ENCODE measurements around the gene P4HB.
A peak's percentile ranks its signal among the peaks of the same experiment; 100 is the strongest.

The P4HB gene

GRCh38 chr17:81831563-81831956, 28.8 kb downstream of the P4HB start:
- DNase-seq (ENCODE audit: low read depth in 2 of 2), result no peak

DNA sequence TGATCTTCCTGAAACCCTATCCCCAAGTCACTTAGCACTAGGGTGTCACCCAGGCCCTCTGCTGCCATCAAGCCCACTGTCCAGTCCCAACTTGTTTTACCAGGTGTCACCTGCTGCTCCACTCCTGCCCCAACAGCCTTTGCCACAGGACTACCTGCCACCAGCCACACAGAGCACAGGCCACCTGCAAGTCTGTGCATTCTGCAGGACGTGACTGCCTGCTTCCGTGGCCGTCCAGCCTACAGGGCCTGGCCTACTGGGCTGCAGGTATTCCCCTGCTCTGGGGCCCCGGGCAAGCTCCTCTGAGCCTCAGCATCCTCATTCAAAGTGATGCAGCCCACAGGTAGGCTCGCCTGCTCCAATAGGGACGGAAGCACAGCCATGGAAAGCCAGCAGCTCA, 30.5 kb downstream of the P4HB start:
- DNase-seq (ENCODE audit: low read depth in 2 of 2), result no peak

DNA sequence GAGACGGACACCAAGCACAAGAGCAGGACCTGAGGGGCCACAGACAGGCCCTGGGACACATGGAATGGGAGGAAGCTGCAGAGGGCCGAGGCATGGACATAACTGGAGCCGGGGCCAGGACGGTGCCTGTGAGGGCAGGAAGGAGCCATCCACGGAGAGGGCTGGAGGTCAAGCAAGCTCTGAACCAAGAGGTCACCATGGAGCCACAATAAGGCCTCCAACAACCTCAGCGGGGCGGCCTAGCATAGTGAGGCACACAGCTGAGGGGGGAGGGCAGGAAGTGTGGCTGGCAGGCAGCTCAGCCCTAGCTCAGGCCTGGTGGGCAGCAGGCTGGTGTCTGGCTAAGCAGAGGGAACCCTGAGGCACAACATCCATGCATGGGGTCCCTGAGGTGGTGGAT, 31.7 kb downstream of the P4HB start:
- DNase-seq (ENCODE audit: low read depth in 2 of 2), result no peak

DNA sequence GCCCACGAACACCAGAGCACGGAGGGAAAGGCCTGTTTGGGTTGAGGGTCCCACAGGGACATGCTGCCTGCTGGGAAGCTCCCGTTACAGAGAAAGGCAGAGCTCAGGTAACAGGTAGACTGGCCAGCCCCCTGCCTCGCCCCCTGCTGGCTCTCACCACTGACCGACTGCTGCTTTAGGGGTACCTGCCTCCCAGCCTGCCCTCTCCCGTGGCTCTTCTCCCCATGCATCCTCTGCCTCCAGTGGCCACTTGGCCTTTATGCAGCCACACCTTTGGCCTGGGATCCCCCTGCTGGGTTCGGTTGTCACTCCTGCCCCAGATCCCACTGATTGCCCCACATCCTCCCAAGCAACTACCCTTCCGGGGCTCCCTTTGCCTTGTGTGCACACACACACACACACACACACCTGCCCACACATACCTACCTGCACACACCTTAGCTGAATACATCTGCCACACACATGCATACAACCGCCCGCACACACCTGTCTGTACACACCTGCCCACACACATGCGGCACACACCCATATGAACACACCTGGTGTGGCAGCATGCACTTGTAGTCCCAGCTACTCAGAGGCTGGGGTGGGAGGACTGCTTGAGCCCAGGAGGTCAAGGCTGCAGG, 34.4 kb downstream of the P4HB start:
- DNase-seq (ENCODE audit: low read depth in 2 of 2), result no peak

DNA sequence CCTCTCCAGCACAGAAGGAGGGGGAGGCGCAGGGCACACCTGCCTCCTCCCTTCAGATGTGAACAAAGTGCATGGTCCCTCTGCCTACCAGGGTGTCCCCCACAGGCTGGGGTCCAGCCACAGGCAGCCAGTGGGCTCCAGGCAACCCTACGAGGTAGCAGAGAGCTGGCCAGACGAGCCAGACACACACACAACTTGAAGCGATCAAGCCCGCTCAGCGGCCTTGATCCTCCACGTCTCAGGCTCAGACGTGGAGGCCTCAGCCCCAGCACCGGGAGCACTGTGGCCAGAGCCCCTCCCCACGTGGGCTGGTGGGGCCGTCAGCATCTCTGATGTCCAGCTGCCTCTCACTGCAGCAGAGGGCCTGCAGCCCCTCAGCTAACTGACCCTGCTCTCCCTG, 35.7 kb downstream of the P4HB start:
- DNase-seq (ENCODE audit: low read depth in 2 of 2), result no peak

GRCh38 chr17:81823820-81824550, 36.4 kb downstream of the P4HB start:
- no peak for DNase-seq (ENCODE audit: low read depth in 2 of 2)

- DNase-seq (ENCODE audit: low read depth in 2 of 2), result no peak
Measured at GRCh38 chr17:81822996-81823819, 37.1 kb downstream of the P4HB start.

DNA sequence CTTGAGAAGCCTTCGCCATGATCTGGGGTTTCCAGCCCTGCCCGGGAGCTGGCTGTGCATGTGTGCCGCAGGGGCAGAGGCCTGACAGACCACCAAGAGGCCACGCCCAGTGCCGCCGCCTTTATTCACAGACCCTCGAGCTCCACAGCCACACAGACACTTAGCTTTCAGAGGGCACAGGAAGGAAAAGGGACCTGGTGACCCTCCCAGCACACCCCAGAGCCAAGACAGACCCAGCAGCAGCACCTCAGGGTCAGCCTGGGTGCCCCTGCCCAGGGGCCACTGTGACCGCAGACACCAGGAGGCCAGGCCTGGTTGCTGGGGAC, 38.1 kb downstream of the P4HB start:
- no peak for DNase-seq (ENCODE audit: low read depth in 2 of 2)

DNA sequence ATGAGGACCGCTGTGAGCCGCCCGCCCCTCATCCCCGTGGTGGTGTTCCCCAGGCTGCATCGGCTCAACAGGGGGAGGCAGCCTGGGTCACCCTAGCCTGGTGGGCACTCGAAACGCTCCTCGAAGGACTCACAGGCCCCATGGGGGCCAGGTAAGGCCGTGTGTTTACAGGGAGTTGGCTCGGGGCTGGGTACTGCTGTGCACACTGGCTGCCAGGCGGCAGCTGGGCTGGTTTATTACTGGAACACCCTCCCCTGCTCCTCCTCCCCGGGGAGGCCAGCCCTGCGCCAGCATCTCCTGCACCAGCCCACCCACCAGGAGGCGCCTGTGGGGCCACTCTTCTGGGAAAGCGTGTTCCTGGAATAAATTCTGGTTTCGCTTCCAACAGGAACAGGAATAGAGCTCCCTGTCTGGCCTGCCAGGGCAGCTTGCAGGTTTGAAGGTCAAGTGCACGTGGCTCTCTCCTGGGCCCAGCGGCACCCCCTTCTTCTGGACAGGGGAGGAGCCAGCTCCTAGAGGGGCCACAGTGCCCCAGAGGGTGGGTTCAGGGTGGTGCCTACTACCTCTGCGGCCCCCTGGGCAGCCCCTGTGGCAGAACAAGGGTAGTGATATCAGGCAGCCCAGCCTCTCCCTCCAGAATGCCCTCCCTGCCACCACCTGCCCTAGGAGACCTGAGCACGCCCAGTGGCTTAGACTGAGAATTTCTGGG, 38.6 kb downstream of the P4HB start:
- peak; percentile 17 to 23 for DNase-seq (ENCODE audit: low read depth in 2 of 2)

- no peak for DNase-seq (ENCODE audit: low read depth in 2 of 2)
Measured at GRCh38 chr17:81821147-81821546, 39.2 kb downstream of the P4HB start.

DNA sequence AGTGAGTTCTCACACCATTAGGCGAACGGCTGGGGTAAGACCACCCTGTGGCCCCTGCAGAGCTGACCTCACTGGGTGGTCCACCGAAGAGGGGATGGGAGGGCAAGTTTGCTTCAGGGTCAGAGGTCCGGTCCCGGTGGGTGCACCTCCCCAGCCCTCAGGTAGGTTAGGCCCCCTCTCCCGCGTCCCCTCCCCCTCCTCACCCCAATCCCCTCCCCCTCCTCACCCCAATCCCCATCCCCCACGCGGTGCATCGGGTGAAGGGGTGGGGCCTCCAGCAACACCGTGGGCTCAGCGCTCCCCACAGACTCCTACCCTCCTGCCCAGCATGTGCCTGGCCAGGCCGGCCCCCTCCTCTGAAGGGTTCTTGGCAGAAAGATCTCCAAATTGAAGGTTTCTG, 40.6 kb downstream of the P4HB start:
- no peak for DNase-seq (ENCODE audit: low read depth in 2 of 2)

GRCh38 chr17:81817758-81818147, 42.6 kb downstream of the P4HB start:
- DNase-seq (ENCODE audit: low read depth in 2 of 2), result no peak

GRCh38 chr17:81815646-81815986, 44.7 kb downstream of the P4HB start:
- no peak for DNase-seq (ENCODE audit: low read depth in 2 of 2)

GRCh38 chr17:81814748-81815645, 45.3 kb downstream of the P4HB start:
- no peak for DNase-seq (ENCODE audit: low read depth in 2 of 2)

- DNase-seq (ENCODE audit: low read depth in 2 of 2), result no peak
Measured at GRCh38 chr17:81813861-81814683, 46.3 kb downstream of the P4HB start.

DNA sequence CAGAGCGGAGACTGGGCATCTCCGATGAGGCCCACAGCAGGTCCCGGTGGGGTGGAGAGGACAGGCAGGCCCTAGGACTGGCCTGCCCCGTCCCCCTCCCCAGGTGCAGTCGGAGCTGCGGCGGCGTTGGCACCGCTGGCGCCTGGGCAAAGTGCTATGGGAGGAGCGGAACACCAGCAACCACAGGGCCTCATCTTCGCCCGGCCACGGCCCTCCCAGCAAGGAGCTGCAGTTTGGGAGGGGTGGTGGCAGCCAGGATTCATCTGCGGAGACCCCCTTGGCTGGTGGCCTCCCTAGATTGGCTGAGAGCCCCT, 47.0 kb downstream of the P4HB start:
- no peak for DNase-seq (ENCODE audit: low read depth in 2 of 2)

- DNase-seq (ENCODE audit: low read depth in 2 of 2), result no peak
Measured at GRCh38 chr17:81812571-81813370, 47.6 kb downstream of the P4HB start.

- DNase-seq (ENCODE audit: low read depth in 2 of 2), result no peak
Measured at GRCh38 chr17:81811705-81812570, 48.4 kb downstream of the P4HB start.

Measured in stimulated activated CD8-positive, alpha-beta memory T cell treated with anti-CD3 and anti-CD28 coated beads, Interleukin-2, amount 100 ng/mL, for 48 hours (primary cell).